Heart left ventricle (tissue), 16 donors: ENCODE data around the gene RNF7. TPM values are rescaled to one million over a fixed set of nuclear protein-coding genes. Genes with fewer than 3 reads are reported as not detected.

Experiments used
- ATAC-seq, 4 donors: fragments of 200-7000 bp; cut with Tn5 transposase; one replicate each; pipeline ENCODE4 v1.9.1; 2020 to 2022; ENCODE audit warnings: moderate library complexity in 4 of 4, mild to moderate bottlenecking in 3 of 4, moderate number of reproducible peaks in 1 of 4
- DNase-seq, 5 donors: peaks; one replicate each; pipeline ENCODE4 v3.0.0-alpha.2; 2020
- H3K27ac ChIP-seq, 12 donors: fragments of 200-600 bp; sonication (generic) in 4 of 12; one replicate each; pipeline versions ENCODE4 v1.5.0 to v1.8.0; 2016 to 2022; ENCODE audit warnings: mild to moderate bottlenecking in 2 of 12
- H3K27me3 ChIP-seq, 9 donors: fragments of 200-600 bp; sonication (generic) in 2 of 9; one replicate each; pipeline versions ENCODE4 v1.5.1 to v1.8.0; 2016 to 2022; ENCODE audit warnings: mild to moderate bottlenecking in 3 of 9
- H3K36me3 ChIP-seq, 9 donors: fragments of 200-600 bp; sonication (generic) in 2 of 9; one replicate each; pipeline versions ENCODE4 v1.5.0 to v1.8.0; 2018 to 2022; ENCODE audit warnings: mild to moderate bottlenecking in 2 of 9
- H3K4me1 ChIP-seq, 12 donors: fragments of 200-600 bp; sonication (generic) in 4 of 12; one replicate each; pipeline versions ENCODE4 v1.5.0 to v1.8.0; 2016 to 2022; ENCODE audit warnings: mild to moderate bottlenecking in 3 of 12
- H3K4me3 ChIP-seq, 12 donors: fragments of 200-600 bp; sonication (generic) in 4 of 12; one replicate each; pipeline versions ENCODE4 v1.5.0 to v1.8.0; 2017 to 2022; ENCODE audit warnings: mild to moderate bottlenecking in 9 of 12, moderate library complexity in 4 of 12
- H3K9me3 ChIP-seq, 12 donors: fragments of 200-600 bp; sonication (generic) in 4 of 12; one replicate each; pipeline versions ENCODE4 v1.5.0 to v1.8.0; 2016 to 2022; ENCODE audit warnings: mild to moderate bottlenecking in 1 of 12
- POLR2A ChIP-seq, 2 donors: fragments of 450-650 bp; IDR thresholded peaks; one replicate each; pipeline ENCODE4 v1.6.1; 2017; ENCODE audit warnings: antibody characterized with exemption in 2 of 2, mild to moderate bottlenecking in 2 of 2, moderate library complexity in 2 of 2
- WGBS, 4 donors: extraction: QIAGEN DNeasy Blood & Tissue Kit in 2 of 4; methylation state at CpG; one replicate each; pipeline versions ENCODE4 v1.1.5 to v1.1.7; 2013 to 2018; 5-methylcytosine and 5-hydroxymethylcytosine counted together
- intact Hi-C, 10 donors: fragments of 100-400 bp; cut with DNase I; formaldehyde crosslinking; loops; one replicate each; pipeline versions ENCODE4 v1.11.1 to v1.14.2; 2022
- polyA plus RNA-seq, 2 donors: library from polyadenylated mRNA; stranded (reverse); fragments of 200-250 nt; gene quantifications; one replicate each; pipeline ENCODE4 v1.2.3, GENCODE V29; 2013
- total RNA-seq, 9 donors: library from RNA; depleted of rRNA in 2 of 9; stranded (reverse); fragments of >200 nt in 2 of 9; fragmentation: NEBNext Ultra II Directional in 3 of 9; extraction: Animal tissue kit (Norgen Biotek cat#: 25700) in 3 of 9; gene quantifications; one replicate each; pipeline versions ENCODE4 v1.1.0 to v1.2.4, GENCODE V29; 2016 to 2023
- TF ChIP-seq, protein P1 (sequence below), 12 donors: fragments of 200-600 bp; sonication (generic) in 4 of 12; IDR thresholded peaks; one replicate each; pipeline versions ENCODE4 v1.5.0 to v1.8.0; 2018 to 2022; ENCODE audit warnings: antibody characterized with exemption in 12 of 12, mild to moderate bottlenecking in 5 of 12
- donor health status: ischemic (EF 13 %, LVEDD 7.1; RV severe dilation, severe dysfunction).
- donor health status: healthy with polysubstance abuse.
- donor health status: DM: no; HTN: yes; CAD: no.
- donor health status: DM: no; HTN: no; CAD: no.
- donor health status: ischemic (EF 25% LVEDD 6.9; RV normal size, moderate dysfunction).
- donor health status: ischemic (EF 25% LVEDD 5.7; RV mildly dilated, moderate dysfunction).
- donor health status: healthy.
- donor health status: DM: yes; HTN: yes; CAD: no.
- donor health status: ischemic (EF 35%, LVEDD 5.7; RV mildly dilated, moderate dysfunction).
- donor health status: nonischemic (EF 11% LVEDD 7.7; RV severe dilation, severe dysfunction).
- donor health status: DM: yes; HTN: yes; CAD: no.
- donor health status: PGD.
- donor health status: ischemic (EF 29% LVEDD 5.4; RV normal size, mild dysfunction).
- donor health status: nonischemic (EF 23%, LVEDD 6.1; RV moderate dilation, normal function).

The RNF7 gene
- total and polyA plus RNA-seq, 11 donors: 73.0 to 197 (median 84.4) TPM

DNA sequence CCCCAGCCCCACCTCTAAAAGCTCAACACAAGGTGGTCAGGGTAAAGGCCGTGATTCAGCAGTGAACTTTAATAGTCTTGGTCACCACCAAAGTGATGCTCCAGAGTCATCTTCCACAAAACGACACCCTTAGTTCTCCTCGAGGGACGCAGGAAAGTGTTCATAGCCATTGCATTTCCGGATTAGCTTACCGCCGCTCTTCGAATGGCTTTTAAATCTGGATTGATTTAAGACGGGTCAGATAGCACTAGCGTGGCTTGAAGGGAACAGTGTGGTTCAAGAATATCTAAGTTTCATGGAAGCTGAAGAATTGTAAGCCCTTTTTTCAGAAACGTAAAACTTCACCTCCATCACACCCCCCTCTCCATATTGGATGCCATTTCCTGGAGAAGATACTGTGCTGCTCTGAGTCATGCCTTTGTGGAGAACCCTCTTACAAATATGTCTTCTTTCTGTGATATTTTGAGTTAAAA is 829 bp downstream of the RNF7 start:
- Histone ChIP-seq H3K4me1 (peaks cover 0 to 51% (median 34%) of the 10 kb centered on the region in 12 donors), H3K27me3 (no peaks in the 10 kb centered on the region), H3K27ac (peak overlapping the region; percentile 80 to 97 (median 95)), H3K4me3 (peak overlapping the region; percentile 63 to 99 (median 94)), H3K9me3 (no peaks in the 10 kb centered on the region), H3K36me3 (peaks cover 0 to 15% (median 12%) of the 10 kb centered on the region in 9 donors)
- DNase-seq (no peak), ATAC-seq (peak in 2 of 4 donors; percentile 2 to 30)
- intact Hi-C loops: loop anchor here (1.0 to 10.0 kb wide), 17 partner anchors 58 to 536 kb away; partner anchors contain the start of gene ATP1B3 (in 6 of the 10)
- WGBS, 4 donors: 0 to 1% (median 0%) methylated on average over 11 of the region's 11 CpGs
- TF ChIP-seq, protein P1, sequence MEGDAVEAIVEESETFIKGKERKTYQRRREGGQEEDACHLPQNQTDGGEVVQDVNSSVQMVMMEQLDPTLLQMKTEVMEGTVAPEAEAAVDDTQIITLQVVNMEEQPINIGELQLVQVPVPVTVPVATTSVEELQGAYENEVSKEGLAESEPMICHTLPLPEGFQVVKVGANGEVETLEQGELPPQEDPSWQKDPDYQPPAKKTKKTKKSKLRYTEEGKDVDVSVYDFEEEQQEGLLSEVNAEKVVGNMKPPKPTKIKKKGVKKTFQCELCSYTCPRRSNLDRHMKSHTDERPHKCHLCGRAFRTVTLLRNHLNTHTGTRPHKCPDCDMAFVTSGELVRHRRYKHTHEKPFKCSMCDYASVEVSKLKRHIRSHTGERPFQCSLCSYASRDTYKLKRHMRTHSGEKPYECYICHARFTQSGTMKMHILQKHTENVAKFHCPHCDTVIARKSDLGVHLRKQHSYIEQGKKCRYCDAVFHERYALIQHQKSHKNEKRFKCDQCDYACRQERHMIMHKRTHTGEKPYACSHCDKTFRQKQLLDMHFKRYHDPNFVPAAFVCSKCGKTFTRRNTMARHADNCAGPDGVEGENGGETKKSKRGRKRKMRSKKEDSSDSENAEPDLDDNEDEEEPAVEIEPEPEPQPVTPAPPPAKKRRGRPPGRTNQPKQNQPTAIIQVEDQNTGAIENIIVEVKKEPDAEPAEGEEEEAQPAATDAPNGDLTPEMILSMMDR (IDR thresholded peaks at IDR 0.05): no peak
- no peak for TF ChIP-seq POLR2A (IDR thresholded peaks at IDR 0.05)

DNA sequence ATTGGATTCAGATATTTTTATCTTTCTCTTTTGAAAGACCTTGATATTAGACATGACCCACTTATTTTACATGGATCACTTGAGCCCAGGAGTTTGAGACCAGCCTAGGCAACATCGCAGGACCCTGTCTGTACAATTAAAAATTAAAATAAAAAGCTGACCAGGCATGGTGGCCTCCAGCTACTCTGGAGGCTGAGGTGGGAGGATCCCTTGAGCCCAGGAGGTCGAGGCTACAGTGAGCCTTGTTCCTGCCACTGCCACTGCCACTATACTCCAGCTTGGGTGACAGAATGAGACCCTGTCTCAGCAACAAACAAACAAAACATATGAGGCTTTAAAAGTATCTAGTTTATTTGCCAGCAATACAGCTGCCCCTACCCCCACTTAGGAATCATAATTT is 1.6 kb downstream of the RNF7 start:
- peaks cover 0 to 53% (median 34%) of the 10 kb centered on the region in 12 donors for H3K4me1 ChIP-seq
- peak overlapping the region in 7 of 12 donors; percentile 91 to 97 (median 96) for H3K27ac ChIP-seq
- intact Hi-C loops: loop anchor here (2.0 to 10.0 kb wide), 15 partner anchors 58 to 535 kb away; partner anchors contain the start of gene ATP1B3 (in 4 of the 10)

DNA sequence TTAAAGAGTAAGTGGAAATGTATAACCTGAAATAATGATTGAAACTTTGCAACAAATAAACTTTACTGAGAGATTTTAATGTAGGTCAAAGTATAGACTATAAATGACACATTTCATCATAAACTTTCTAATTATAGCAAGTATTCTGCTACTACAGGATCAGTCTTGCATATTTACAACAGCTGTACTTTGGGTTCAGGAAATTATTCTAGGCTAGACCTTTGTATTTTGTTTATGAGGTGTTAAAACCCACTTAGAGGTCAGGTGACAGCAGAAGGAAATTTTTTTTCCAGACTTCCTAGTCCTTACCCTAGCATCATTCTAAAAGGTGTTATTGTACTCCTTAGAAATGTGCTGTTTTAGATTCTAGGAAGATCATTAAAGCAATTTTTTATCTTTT is 2.3 kb downstream of the RNF7 start:
- ATAC-seq: no peak
- Histone ChIP-seq H3K36me3 (peaks cover 0 to 29% (median 26%) of the 10 kb centered on the region in 9 donors), H3K4me1 (peaks cover 0 to 53% (median 34%) of the 10 kb centered on the region in 12 donors), H3K27ac (peak overlapping the region in 7 of 12 donors; percentile 91 to 97 (median 96)), H3K27me3 (no peaks in the 10 kb centered on the region), H3K4me3 (peak overlapping the region in 2 of 12 donors; percentile 27 to 99), H3K9me3 (no peaks in the 10 kb centered on the region)
- TF ChIP-seq, protein P1 (IDR thresholded peaks at IDR 0.05): no peak
- no peak for TF ChIP-seq POLR2A (IDR thresholded peaks at IDR 0.05)
- no peak for DNase-seq
- intact Hi-C loops: no loop called here

More for the DNA sequence above, 1.6 kb downstream of the RNF7 start:
- Histone ChIP-seq H3K27me3 (no peaks in the 10 kb centered on the region), H3K36me3 (peaks cover 0 to 23% (median 20%) of the 10 kb centered on the region in 9 donors), H3K9me3 (no peaks in the 10 kb centered on the region), H3K4me3 (peak overlapping the region in 10 of 12 donors; percentile 63 to 99 (median 94))
- DNase-seq (no peak), ATAC-seq (no peak)
- WGBS, 4 donors: 74 to 80% (median 78%) methylated on average over 2 of the region's 2 CpGs
- TF ChIP-seq POLR2A (IDR thresholded peaks at IDR 0.05): no peak
- TF ChIP-seq, protein P1 (IDR thresholded peaks at IDR 0.05): no peak

DNA sequence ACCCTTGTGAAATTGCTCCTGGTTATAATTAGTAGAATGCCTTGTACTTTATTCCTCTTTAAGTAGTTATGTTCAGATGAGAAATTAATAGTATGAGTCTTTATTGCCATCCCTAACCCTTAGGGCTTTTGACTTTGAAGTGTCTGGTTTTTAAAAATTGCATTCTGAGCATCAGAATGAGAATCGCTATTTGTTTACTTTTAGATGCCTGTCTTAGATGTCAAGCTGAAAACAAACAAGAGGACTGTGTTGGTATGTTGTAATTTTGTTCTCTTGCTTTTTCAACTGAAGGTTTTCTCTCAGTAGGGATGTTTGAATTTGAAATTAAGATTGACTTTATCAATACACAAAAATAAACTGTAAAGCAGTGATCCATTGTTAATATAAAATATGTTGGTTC is 5.2 kb downstream of the RNF7 start:
- no peak for DNase-seq
- TF ChIP-seq, protein P1 (IDR thresholded peaks at IDR 0.05): no peak
- TF ChIP-seq POLR2A (IDR thresholded peaks at IDR 0.05): no peak
- no peaks in the 10 kb centered on the region for H3K9me3 ChIP-seq
- no peak overlapping the region for H3K4me3 ChIP-seq
- WGBS, 4 donors: 69 to 84% (median 73%) methylated on average over 1 of the region's 1 CpG
- no peaks in the 10 kb centered on the region for H3K27me3 ChIP-seq
- no peak for ATAC-seq
- H3K36me3 ChIP-seq: peaks cover 0 to 59% (median 55%) of the 10 kb centered on the region in 9 donors
- intact Hi-C loops: no loop called here
- H3K27ac ChIP-seq: no peak overlapping the region
- H3K4me1 ChIP-seq: peaks cover 0 to 52% (median 34%) of the 10 kb centered on the region in 12 donors
